8988T (cell line): ENCODE measurements around the gene CLCN7.
"Not testable (repeated sequence)": the region's sequence is repeated elsewhere in the genome, so short reads cannot be mapped to it uniquely, and the experiment has no call there.

Source experiments
- DNase-seq: peaks from one replicate; pipeline ENCODE4 v3.0.0; 2011

Gene CLCN7

GRCh38 chr16:1442697-1443096, 32.1 kb downstream of the CLCN7 start:
- DNase-seq: no peak

- DNase-seq: no peak
Observed at GRCh38 chr16:1441391-1441829, 33.4 kb downstream of the CLCN7 start.

GRCh38 chr16:1439699-1440074, 35.1 kb downstream of the CLCN7 start:
- DNase-seq: not testable (repeated sequence)

- DNase-seq: no peak
Observed at GRCh38 chr16:1439058-1439698, 35.6 kb downstream of the CLCN7 start.

GRCh38 chr16:1438229-1439057, 36.4 kb downstream of the CLCN7 start:
- DNase-seq: no peak

GRCh38 chr16:1437606-1438005, 37.2 kb downstream of the CLCN7 start:
- DNase-seq: no peak

GRCh38 chr16:1436731-1437355, 38.0 kb downstream of the CLCN7 start:
- no peak for DNase-seq

- DNase-seq: peak; percentile 79
Observed at GRCh38 chr16:1435921-1436697, 38.7 kb downstream of the CLCN7 start.

GRCh38 chr16:1434644-1435592, 39.9 kb downstream of the CLCN7 start:
- DNase-seq: no peak

GRCh38 chr16:1433756-1434155, 41.1 kb downstream of the CLCN7 start:
- no peak for DNase-seq

GRCh38 chr16:1433263-1433560, 41.6 kb downstream of the CLCN7 start:
- DNase-seq: no peak

GRCh38 chr16:1432388-1433262, 42.2 kb downstream of the CLCN7 start:
- DNase-seq: no peak

- DNase-seq: no peak
Observed at GRCh38 chr16:1431497-1432270, 43.1 kb downstream of the CLCN7 start.

GRCh38 chr16:1430759-1431496, 43.9 kb downstream of the CLCN7 start, which contains the start of gene PERCC1:
PERCC1 (plus strand) TSS chr16:1431078; CDS start chr16:1432594, 1,516 bp downstream.
- no peak for DNase-seq

- no peak for DNase-seq
Observed at GRCh38 chr16:1430214-1430758, 44.5 kb downstream of the CLCN7 start.

- no peak for DNase-seq
Observed at GRCh38 chr16:1429631-1430030, 45.2 kb downstream of the CLCN7 start.

- DNase-seq: no peak
Observed at GRCh38 chr16:1429012-1429411, 45.8 kb downstream of the CLCN7 start.

GRCh38 chr16:1428511-1428910, 46.3 kb downstream of the CLCN7 start:
- peak; percentile 36 for DNase-seq
